ES-I3 (cell line): ENCODE measurements around the gene GRAMD2B.

Source experiments
- H3K36me3 ChIP-seq: 2 replicates; pipeline ENCODE4 v1.6.1; 2013; ENCODE audit warnings: mild to moderate bottlenecking, low read length, control low read depth, moderate library complexity; ENCODE audit not compliant: insufficient read depth
- H3K4me1 ChIP-seq: 2 replicates; pipeline ENCODE4 v1.6.1; 2013; ENCODE audit warnings: mild to moderate bottlenecking, control low read depth, low read length; ENCODE audit not compliant: insufficient read depth
- H3K9ac ChIP-seq: 2 replicates; pipeline ENCODE4 v1.6.1; 2013; ENCODE audit warnings: low read depth, mild to moderate bottlenecking, low read length, moderate library complexity
- H3K9me3 ChIP-seq: 2 replicates; pipeline ENCODE4 v1.6.1; 2013; ENCODE audit warnings: mild to moderate bottlenecking, low read length, moderate library complexity; ENCODE audit not compliant: control insufficient read depth, insufficient read depth

The GRAMD2B gene

DNA sequence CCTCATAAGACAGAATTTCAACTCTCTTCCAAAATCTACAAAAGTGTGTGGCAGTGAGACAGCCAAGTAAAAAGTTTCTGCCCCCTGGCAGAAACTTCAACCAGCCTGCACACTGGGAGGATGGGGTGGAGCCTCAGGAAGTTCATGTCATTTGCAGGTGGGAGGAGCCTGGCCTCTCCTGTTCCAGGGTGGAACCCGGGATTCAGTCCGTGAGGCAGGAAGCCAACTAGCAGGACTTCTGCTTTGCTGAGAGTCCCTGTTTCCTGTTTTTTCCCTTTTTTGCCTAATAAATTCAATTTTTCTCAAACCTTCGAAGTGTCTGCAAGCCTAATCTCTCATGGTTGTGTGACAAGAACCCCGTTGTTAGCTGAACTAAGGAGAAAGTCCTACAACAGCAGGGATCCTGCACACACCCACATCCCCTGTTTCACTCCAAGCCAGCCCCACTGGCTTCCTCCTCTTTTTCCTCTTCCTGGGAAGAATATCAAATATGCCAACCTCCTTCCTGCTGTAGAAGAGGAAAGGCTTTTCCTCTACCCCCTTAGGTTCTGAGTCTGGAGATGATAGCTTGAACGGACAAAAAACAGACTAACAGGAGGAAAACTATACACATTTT, 102.5 kb downstream of the GRAMD2B start:
- H3K9ac ChIP-seq, result no peak overlapping the region
- no peaks in the 10 kb centered on the region for H3K36me3 ChIP-seq
- no peaks in the 10 kb centered on the region for H3K4me1 ChIP-seq
- no peaks in the 10 kb centered on the region for H3K9me3 ChIP-seq

DNA sequence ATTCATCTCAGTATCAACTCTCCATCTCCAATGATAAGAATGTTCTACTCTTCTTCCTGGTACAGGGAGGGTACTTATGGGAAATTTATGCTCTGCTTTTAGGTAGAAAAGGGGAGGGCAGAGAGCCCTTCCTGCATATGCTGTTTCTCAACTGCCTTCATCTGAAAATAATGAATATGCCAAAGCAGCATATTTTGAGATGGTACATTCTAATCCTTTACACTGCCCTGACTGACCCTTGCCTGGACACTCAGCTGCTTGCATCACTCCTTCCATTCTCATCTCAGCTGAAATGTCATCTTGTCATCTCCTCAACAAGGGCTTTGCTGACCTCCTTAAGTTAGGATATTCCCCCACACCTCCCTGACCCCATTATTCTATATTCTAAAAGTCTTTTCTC, 103.3 kb downstream of the GRAMD2B start:
- Histone ChIP-seq H3K4me1 (no peaks in the 10 kb centered on the region), H3K9ac (no peak overlapping the region), H3K36me3 (no peaks in the 10 kb centered on the region), H3K9me3 (no peaks in the 10 kb centered on the region)

DNA sequence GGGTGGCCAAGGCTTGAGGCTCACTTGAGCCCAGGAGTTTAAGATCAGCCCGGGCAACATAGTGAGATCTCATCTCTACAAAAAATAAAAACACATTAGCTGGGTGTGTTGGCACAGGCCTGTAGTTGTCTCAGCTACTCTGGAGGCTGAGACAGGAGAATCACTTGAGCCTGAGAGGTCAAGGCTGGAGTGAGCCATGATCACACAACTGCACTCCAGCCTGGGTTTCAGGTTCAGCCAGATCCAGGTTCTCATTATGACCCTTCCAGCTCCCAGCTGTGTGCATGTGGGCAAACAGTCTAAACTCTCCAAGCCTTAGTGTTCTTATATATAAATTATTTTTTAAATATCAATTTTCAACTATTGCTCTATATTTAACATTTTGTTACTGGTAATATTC, 103.9 kb downstream of the GRAMD2B start:
- no peaks in the 10 kb centered on the region for H3K9me3 ChIP-seq
- no peak overlapping the region for H3K9ac ChIP-seq
- H3K4me1 ChIP-seq, result no peaks in the 10 kb centered on the region
- no peaks in the 10 kb centered on the region for H3K36me3 ChIP-seq

DNA sequence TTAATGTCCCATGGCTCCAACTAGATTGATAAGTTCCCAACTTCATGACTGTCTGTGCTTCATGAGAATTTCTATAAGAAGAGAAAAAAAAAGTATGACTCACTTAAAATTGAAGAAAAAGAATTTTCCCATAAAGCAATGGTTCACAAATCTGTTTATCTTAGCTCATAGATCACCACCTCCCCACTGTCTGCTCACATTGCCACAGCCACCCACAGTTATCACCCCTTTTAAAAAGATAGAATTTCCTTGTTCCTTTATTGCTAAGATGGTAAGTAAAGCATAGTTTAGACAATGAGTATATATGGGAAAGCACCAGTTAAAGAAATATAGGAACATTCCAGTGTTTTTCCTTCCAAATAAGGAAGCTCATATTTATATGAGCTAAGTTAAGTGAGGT, 104.7 kb downstream of the GRAMD2B start:
- H3K9ac ChIP-seq, result no peak overlapping the region
- H3K36me3 ChIP-seq, result no peaks in the 10 kb centered on the region
- H3K9me3 ChIP-seq, result no peaks in the 10 kb centered on the region
- H3K4me1 ChIP-seq, result no peaks in the 10 kb centered on the region

DNA sequence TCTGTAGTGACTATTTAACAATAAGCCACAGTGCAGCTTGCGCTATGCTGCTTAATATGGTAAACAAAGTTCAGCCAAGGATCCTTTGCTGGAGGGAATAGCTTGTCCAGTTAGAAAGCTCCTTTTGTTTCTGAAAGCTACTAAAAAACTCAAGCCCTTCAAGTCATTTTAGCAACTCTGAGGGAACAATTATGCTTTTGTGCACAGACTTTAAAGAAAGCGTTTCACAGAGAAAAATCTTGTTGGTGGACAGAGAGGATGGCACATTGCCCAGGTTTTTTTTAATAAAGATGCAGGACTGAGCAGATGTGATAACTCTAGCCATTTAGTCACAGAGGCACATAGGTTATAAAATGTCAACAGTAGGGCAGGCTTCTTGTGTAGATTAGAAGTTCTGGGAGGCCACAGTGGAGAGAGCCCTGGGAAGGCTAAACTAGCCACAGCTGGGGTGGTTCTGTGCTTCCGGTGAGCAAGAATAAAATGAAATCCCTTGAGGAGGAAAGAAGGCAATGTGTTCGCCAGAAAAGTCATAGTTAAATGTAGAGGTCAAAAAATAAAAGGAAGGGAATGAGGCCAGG, 108.4 kb downstream of the GRAMD2B start:
- Histone ChIP-seq H3K36me3 (no peaks in the 10 kb centered on the region), H3K9ac (no peak overlapping the region), H3K9me3 (no peaks in the 10 kb centered on the region), H3K4me1 (no peaks in the 10 kb centered on the region)

DNA sequence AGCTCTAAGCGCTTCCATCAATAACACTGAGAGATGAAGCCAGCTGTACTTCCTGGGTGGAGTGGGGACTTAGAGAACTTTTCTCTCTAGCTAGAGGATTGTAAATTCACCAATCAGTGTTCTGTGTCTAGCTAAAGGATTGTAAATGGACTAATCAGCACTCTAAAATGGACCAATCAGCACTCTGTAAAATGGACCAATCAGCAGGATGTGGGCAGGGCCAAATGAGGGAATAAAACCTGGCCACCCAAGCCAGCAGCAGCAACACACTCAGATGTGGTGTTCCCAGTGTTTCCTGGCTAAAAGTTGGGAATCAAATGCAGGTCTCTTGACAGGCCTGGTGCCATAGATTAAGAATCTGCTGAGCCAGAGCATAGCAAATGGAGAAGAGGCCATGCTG, 111.3 kb downstream of the GRAMD2B start:
- Histone ChIP-seq H3K4me1 (peaks cover 3% of the 10 kb centered on the region; the same call in 1 of the 2 replicates), H3K9ac (no peak overlapping the region)

DNA sequence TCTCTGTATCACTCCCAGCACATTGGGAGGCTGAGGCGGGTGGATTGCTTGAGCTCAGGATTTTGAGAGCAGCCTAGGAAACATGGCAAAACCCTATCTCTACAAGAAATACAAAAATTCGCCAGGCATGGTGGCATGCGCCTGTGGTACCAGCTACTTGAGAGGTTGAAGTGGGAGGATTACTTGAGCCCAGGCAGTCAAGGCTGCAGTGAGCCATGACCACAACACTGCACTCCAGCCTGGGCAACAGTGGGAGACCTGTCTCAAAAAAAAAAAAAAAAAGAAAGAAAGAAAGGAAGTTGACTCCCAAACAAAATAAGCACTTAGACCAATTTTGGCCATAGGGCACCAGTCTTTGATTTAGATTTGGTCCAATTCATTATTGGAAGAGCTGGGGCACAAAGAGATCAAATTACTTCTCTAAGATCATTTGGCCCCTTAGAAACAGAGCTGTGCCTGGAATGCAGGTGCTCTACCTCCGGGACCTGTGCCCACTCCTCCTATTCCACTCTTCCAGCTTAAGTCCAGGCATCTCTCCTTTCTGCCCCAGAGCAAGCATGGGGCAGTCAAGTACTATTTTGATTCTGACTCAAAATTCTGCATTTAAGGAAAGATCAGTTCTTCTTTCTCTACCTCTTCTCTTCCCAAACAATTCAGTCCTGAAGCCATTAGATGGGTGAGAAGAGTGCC, 112.8 kb downstream of the GRAMD2B start:
- no peaks in the 10 kb centered on the region for H3K36me3 ChIP-seq
- peaks cover 3% of the 10 kb centered on the region; the same call in 1 of the 2 replicates for H3K4me1 ChIP-seq
- H3K9me3 ChIP-seq, result no peaks in the 10 kb centered on the region
- no peak overlapping the region for H3K9ac ChIP-seq

More for the DNA sequence above, 111.3 kb downstream of the GRAMD2B start:
- H3K9me3 ChIP-seq, result no peaks in the 10 kb centered on the region
- H3K36me3 ChIP-seq, result no peaks in the 10 kb centered on the region

DNA sequence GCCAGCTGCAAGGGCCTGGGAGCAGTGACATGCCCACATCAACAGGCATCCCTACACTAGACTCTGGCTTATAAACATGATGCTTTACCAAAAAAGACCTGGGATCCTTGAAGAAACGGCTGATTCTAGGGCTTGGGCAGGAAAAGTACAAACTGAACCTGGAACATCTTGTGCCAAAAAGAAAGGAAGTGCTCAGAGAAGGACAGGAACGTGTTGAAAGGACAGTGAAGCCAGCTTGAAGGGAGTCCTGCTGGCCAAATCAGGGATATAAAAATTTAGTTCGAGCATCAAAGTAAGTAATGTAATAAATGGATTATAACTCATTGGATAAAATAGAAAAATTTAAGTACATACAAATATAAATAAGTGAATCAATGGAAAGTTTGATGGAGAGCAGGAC, 113.7 kb downstream of the GRAMD2B start:
- Histone ChIP-seq H3K9ac (no peak overlapping the region), H3K4me1 (peaks cover 3% of the 10 kb centered on the region; the same call in 1 of the 2 replicates), H3K9me3 (no peaks in the 10 kb centered on the region), H3K36me3 (no peaks in the 10 kb centered on the region)

DNA sequence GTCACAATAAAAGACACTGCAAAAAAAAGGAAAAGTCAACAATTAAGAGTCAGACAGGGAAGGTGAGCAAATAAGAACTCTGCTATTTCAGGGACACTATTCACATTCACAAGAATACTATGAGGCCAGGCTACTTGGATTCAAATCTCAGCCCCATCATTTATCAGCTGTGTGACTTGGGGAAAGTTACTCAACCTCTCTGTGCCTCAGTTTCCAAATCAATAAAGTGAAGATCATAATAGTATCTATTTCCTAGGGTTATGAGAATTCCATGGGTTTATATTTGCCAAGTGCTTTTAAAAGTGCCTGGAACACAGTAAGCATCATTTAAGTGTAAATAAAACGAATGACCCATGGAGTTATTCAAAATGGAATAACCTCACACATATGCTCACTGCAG, 115.4 kb downstream of the GRAMD2B start:
- Histone ChIP-seq H3K9ac (no peak overlapping the region), H3K4me1 (peaks cover 3% of the 10 kb centered on the region; the same call in 1 of the 2 replicates)

DNA sequence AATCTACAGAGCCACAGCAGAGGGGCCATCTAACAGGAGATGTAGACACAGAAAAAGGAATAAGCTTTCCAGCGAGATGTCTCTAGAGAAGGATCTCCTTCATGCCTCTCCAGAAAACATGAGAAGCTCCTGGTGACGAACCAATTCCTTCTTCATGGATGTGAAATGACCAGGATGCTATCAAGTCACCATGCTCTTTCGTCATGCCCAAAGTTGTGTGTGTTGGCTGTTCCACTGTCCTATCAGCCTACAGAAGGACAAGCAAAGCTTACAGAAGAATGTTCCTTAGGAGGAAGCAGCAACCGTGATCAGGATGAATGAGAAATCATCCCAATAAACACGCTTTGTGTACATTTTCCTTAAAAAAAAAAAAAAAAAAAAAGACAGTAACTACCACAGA, 117.4 kb downstream of the GRAMD2B start:
- H3K4me1 ChIP-seq, result peaks cover 3% of the 10 kb centered on the region; the same call in 1 of the 2 replicates
- peaks cover 3% of the 10 kb centered on the region; the same call in 1 of the 2 replicates for H3K36me3 ChIP-seq
- H3K9me3 ChIP-seq, result no peaks in the 10 kb centered on the region
- H3K9ac ChIP-seq, result no peak overlapping the region

More for the DNA sequence above, 115.4 kb downstream of the GRAMD2B start:
- Histone ChIP-seq H3K36me3 (no peaks in the 10 kb centered on the region), H3K9me3 (no peaks in the 10 kb centered on the region)

DNA sequence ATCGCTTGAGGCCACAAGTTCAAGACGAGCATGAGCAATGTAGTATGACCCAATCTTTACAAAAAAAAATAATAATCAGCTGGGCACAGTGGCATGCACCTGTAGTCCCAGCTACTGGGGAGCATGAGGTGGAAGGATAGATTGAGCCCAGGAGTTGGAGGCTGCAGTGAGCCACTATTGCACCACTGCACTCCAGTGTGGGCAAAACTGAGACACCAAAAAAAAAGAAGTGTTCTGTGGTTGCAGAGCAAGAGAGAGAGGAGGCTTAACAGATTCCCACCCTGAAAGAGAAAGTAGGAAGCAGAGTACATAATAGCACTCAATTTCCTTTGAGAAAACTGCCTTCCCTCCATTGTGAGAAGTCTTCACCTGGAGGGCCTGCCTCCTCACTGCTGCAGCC, 119.2 kb downstream of the GRAMD2B start:
- no peak overlapping the region for H3K9ac ChIP-seq
- peaks cover 3% of the 10 kb centered on the region; the same call in 1 of the 2 replicates for H3K4me1 ChIP-seq
- no peaks in the 10 kb centered on the region for H3K9me3 ChIP-seq
- H3K36me3 ChIP-seq, result peaks cover 15% of the 10 kb centered on the region; the same call in 1 of the 2 replicates

DNA sequence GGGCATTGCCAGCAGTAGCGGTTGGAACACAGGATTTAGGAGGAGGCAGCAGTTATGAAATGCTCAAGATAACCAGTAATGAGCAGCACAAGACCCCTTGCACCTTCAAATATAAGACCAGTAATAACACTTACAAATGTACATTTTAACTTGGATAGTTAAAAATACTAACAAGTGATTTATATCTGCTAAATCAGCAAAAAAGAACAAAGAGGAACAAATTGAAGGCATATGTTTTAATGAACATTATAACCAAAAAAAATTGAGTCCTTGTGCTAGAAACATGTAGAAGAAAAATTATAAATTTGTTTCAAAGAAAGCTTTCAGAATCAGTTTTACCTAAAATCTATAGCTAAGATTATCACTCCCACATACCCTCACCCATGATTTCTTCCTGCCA, 119.8 kb downstream of the GRAMD2B start:
- Histone ChIP-seq H3K4me1 (peaks cover 3% of the 10 kb centered on the region; the same call in 1 of the 2 replicates), H3K36me3 (peaks cover 16% of the 10 kb centered on the region; the same call in 1 of the 2 replicates), H3K9ac (no peak overlapping the region), H3K9me3 (no peaks in the 10 kb centered on the region)

DNA sequence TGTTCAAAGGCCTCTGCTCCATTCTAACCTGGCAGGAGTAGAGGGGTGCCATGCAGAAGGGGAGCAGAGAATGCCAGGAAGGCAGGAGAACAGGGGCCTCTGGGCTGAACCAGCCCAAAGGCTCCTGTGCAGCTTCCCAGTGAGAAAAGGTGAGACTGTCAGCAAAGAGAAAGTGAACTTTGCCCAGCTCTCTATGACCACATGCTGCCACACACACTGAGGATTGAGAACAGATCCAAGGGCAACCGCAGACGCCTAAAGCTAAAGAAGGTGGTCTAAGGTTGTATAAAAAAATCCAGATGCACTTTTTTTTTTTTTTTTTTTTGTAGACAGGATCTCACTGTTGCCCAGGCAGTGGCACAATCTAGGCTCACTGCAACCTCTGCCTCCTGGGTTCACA, 120.5 kb downstream of the GRAMD2B start:
- H3K9ac ChIP-seq, result no peak overlapping the region
- H3K4me1 ChIP-seq, result peaks cover 3% of the 10 kb centered on the region; the same call in 1 of the 2 replicates
- no peaks in the 10 kb centered on the region for H3K9me3 ChIP-seq
- H3K36me3 ChIP-seq, result peaks cover 16% of the 10 kb centered on the region
